ENCODE results near the gene OTOP1. TPM values are rescaled to one million over a fixed set of nuclear protein-coding genes. Genes with fewer than 3 reads are reported as not detected.
"Not testable (repeated sequence)": the region's sequence is repeated elsewhere in the genome, so short reads cannot be mapped to it uniquely, and the experiment has no call there.

The OTOP1 gene
- total RNA-seq, 4 donors from 2014 or later = not detected

GRCh38 chr4:4248029-4248884 lies 21.5 kb upstream of the OTOP1 start, which contains the start of gene TMEM128:
Gene TMEM128, minus strand, starts transcription at chr4:4248223. Its CDS starts 21 bp downstream, at chr4:4248202.
- TF ChIP-seq POLR2A (IDR thresholded peaks at IDR 0.05) (peak; percentile 65 to 83), CTCF (IDR thresholded peaks at IDR 0.05) (peak in 3 of 6 experiments; percentile 25 to 45 (median 44))
- H3K9me3 ChIP-seq = no peaks in the 10 kb centered on the region
- peaks cover 0 to 21% (median 0%) of the 10 kb centered on the region in 3 donors for H3K36me3 ChIP-seq
- peak within 1 kb of the TSS; percentile 70 to 88 (median 76) for H3K4me3 ChIP-seq
- peak within 1 kb of the TSS; percentile 80 to 94 (median 87) for H3K27ac ChIP-seq
- no peaks in the 10 kb centered on the region for H3K27me3 ChIP-seq
- H3K4me1 ChIP-seq = peaks cover 0 to 26% (median 6%) of the 10 kb centered on the region in 4 donors
- DNase-seq = peak; percentile 89 to 97 (median 95)

DNA sequence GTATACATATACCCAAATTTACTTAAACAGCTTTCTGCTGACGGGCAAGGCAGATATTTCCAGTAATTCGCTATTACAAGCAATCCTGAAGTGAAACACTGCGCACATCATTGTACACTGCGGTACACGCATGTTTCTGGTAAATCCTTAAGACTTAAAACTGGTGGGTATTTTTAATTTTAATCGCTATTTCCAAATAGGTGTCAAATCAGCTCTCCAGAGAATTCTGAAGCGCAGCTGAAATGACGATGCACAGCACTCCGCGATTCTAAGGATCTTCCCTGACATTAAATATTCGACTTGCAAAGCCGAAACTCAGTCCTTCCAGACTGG lies 20.9 kb upstream of the OTOP1 start:
- no peak for TF ChIP-seq CTCF (IDR thresholded peaks at IDR 0.05)
- no peak for TF ChIP-seq POLR2A (IDR thresholded peaks at IDR 0.05)
- Histone ChIP-seq H3K36me3 (peaks cover 0 to 27% (median 0%) of the 10 kb centered on the region in 3 donors), H3K27me3 (no peaks in the 10 kb centered on the region), H3K9me3 (no peaks in the 10 kb centered on the region), H3K27ac (peak overlapping the region; percentile 80 to 94 (median 87)), H3K4me1 (peaks cover 0 to 26% (median 6%) of the 10 kb centered on the region in 4 donors), H3K4me3 (peak overlapping the region; percentile 70 to 88 (median 76))
- no peak for DNase-seq

- peak overlapping the region in 1 of 4 donors; percentile 25 for H3K27ac ChIP-seq
- DNase-seq = peak in 1 of 3 donors; percentile 57
Measured at GRCh38 chr4:4245172-4245571, 18.4 kb upstream of the OTOP1 start.

DNA sequence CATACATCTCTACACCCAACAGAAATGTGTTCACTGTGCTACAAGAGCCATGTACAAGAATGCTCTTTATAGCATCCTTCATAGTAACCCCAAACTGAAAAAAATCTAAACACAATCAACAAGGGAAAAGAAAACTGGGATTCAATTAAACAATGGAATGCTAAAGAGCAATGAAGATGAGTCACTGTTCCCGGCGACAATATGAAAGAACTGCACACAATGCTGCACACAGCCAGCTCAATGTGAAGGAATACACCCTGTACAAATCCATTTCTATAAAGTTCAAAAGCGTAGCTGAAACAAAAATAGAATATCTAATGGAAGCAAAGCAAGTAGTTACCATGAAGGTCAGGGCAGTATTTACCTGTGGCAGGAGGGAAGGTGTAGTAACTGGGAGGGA lies 12.8 kb upstream of the OTOP1 start:
- not testable (repeated sequence) for H3K4me1 ChIP-seq, H3K9me3 ChIP-seq, H3K27me3 ChIP-seq, DNase-seq, H3K27ac ChIP-seq, H3K4me3 ChIP-seq
- H3K36me3 ChIP-seq = peaks cover 0 to 66% (median 0%) of the 10 kb centered on the region in 3 donors

More at GRCh38 chr4:4245172-4245571, 18.4 kb upstream of the OTOP1 start:
- Histone ChIP-seq H3K9me3 (no peaks in the 10 kb centered on the region), H3K4me1 (peaks cover 0 to 26% (median 6%) of the 10 kb centered on the region in 4 donors), H3K36me3 (peaks cover 0 to 42% (median 0%) of the 10 kb centered on the region in 3 donors), H3K27me3 (no peaks in the 10 kb centered on the region), H3K4me3 (no peak overlapping the region)
- TF ChIP-seq CTCF (IDR thresholded peaks at IDR 0.05) (no peak), POLR2A (IDR thresholded peaks at IDR 0.05) (no peak)

DNA sequence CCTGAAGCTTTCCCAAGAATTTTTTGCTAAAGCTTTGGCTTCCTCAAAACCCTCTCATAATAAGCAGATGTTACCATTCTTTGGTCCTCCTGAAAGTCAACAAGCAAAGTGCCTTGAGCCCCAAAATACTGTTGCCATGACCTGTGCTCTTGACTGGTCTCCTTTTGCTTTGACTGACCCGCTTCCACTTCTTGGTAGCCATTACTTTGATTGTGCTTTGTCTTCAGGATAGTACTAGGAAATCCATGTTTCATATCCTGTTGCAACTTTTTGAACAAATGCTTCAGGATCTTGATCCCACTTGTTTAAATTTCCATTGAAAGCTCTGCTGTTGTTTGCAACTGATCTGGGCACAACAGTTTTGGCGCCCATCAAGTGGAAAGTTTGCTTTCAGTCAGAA lies 6.9 kb upstream of the OTOP1 start:
- TF ChIP-seq CTCF (IDR thresholded peaks at IDR 0.05) = no peak
- TF ChIP-seq POLR2A (IDR thresholded peaks at IDR 0.05) = no peak
- no peak overlapping the region for H3K4me3 ChIP-seq
- no peak overlapping the region for H3K27ac ChIP-seq
- no peaks in the 10 kb centered on the region for H3K4me1 ChIP-seq
- no peaks in the 10 kb centered on the region for H3K9me3 ChIP-seq
- no peaks in the 10 kb centered on the region for H3K27me3 ChIP-seq
- DNase-seq = no peak
- H3K36me3 ChIP-seq = peaks cover 0 to 20% (median 0%) of the 10 kb centered on the region in 3 donors

GRCh38 chr4:4228356-4228668 lies 1.6 kb upstream of the OTOP1 start:
- no peaks in the 10 kb centered on the region for H3K4me1 ChIP-seq
- no peak overlapping the region for H3K4me3 ChIP-seq
- H3K27ac ChIP-seq = no peak overlapping the region
- no peaks in the 10 kb centered on the region for H3K36me3 ChIP-seq
- TF ChIP-seq CTCF (IDR thresholded peaks at IDR 0.05) (no peak), POLR2A (IDR thresholded peaks at IDR 0.05) (no peak)
- no peaks in the 10 kb centered on the region for H3K9me3 ChIP-seq
- peaks cover 0 to 7% of the 10 kb centered on the region in 2 donors for H3K27me3 ChIP-seq
- DNase-seq = no peak

Data from Peyer's patch (tissue), 4 donors.